Activated CD8-positive, alpha-beta T cell treated with anti-CD3 and anti-CD28 coated beads, Interleukin-2, amount 10 ng/mL, durations not matched to agents 7 days and 5 days (primary cell): ENCODE measurements around the gene CTNNA2. TPM values are rescaled to one million over a fixed set of nuclear protein-coding genes. Genes with fewer than 3 reads are reported as not detected.

Source experiments
- ATAC-seq: fragments of 150-1000 bp; cut with Tn5 transposase; one replicate; pipeline ENCODE4 v1.10.0; 2021; ENCODE audit warnings: moderate library complexity
- CTCF ChIA-PET: fragments of 350-600 bp; sonication (Branson Sonifier 250); formaldehyde crosslinking; loops from one replicate; lab custom pipeline; 2021; ENCODE audit warnings: antibody characterized with exemption; lab: Charles Lee
- POLR2A ChIA-PET: fragments of 350-600 bp; sonication (Branson Sonifier 250); formaldehyde crosslinking; loops from one replicate; lab custom pipeline; 2021; ENCODE audit warnings: antibody characterized with exemption; lab: Charles Lee
- DNase-seq: peaks from one replicate; pipeline ENCODE4 v3.0.0-alpha.2; 2020
- H3K27ac Mint-ChIP-seq: one replicate; pipeline ENCODE4 v1.8.0; 2021; ENCODE audit warnings: mild to moderate bottlenecking, mixed read lengths
- H3K27me3 Mint-ChIP-seq: one replicate; pipeline ENCODE4 v1.8.0; 2021; ENCODE audit warnings: low read depth, mixed read lengths
- H3K36me3 Mint-ChIP-seq: one replicate; pipeline ENCODE4 v1.8.0; 2021; ENCODE audit warnings: low read depth, mixed read lengths
- H3K4me1 Mint-ChIP-seq: one replicate; pipeline ENCODE4 v1.8.0; 2021; ENCODE audit warnings: low read depth, mixed read lengths
- H3K4me3 Mint-ChIP-seq: one replicate; pipeline ENCODE4 v1.8.0; 2021; ENCODE audit warnings: mild to moderate bottlenecking, mixed read lengths
- H3K9me3 Mint-ChIP-seq: one replicate; pipeline ENCODE4 v1.8.0; 2022; ENCODE audit warnings: mixed read lengths; ENCODE audit not compliant: insufficient read depth
- total RNA-seq, 2 experiments: library from RNA; stranded (reverse); gene quantifications; one replicate each; pipeline ENCODE4 v1.2.3, GENCODE V29; 2021

The CTNNA2 gene
- total RNA-seq, 2 experiments from 2014 or later: not detected

- Mint-ChIP-seq H3K27ac (no peak overlapping the region), H3K9me3 (peaks cover 3% of the 10 kb centered on the region), H3K4me3 (no peak overlapping the region), H3K4me1 (no peaks in the 10 kb centered on the region), H3K36me3 (no peaks in the 10 kb centered on the region), H3K27me3 (no peaks in the 10 kb centered on the region)
- ATAC-seq: no peak
- DNase-seq: no peak
- CTCF ChIA-PET: no interaction called here
- POLR2A ChIA-PET: no interaction called here
These were observed 204.6 kb downstream of the CTNNA2 start for GRCh38 chr2:79717364-79718007.

GRCh38 chr2:79721061-79721460 is 208.2 kb downstream of the CTNNA2 start:
- Mint-ChIP-seq H3K4me3 (no peak overlapping the region), H3K27ac (no peak overlapping the region), H3K4me1 (no peaks in the 10 kb centered on the region), H3K9me3 (no peaks in the 10 kb centered on the region), H3K27me3 (no peaks in the 10 kb centered on the region), H3K36me3 (no peaks in the 10 kb centered on the region)
- ChIA-PET POLR2A (no interaction called here), CTCF (no interaction called here)
- ATAC-seq (no peak), DNase-seq (no peak)

GRCh38 chr2:79721966-79722365 is 209.1 kb downstream of the CTNNA2 start:
- no peak overlapping the region for H3K27ac Mint-ChIP-seq
- H3K4me3 Mint-ChIP-seq: no peak overlapping the region
- DNase-seq (no peak), ATAC-seq (no peak)
- no peaks in the 10 kb centered on the region for H3K27me3 Mint-ChIP-seq
- H3K36me3 Mint-ChIP-seq: no peaks in the 10 kb centered on the region
- POLR2A ChIA-PET: no interaction called here
- H3K4me1 Mint-ChIP-seq: no peaks in the 10 kb centered on the region
- CTCF ChIA-PET: no interaction called here
- H3K9me3 Mint-ChIP-seq: no peaks in the 10 kb centered on the region

GRCh38 chr2:79723830-79724229 is 211.0 kb downstream of the CTNNA2 start:
- Mint-ChIP-seq H3K36me3 (no peaks in the 10 kb centered on the region), H3K9me3 (no peaks in the 10 kb centered on the region), H3K4me1 (no peaks in the 10 kb centered on the region), H3K27me3 (no peaks in the 10 kb centered on the region), H3K4me3 (no peak overlapping the region), H3K27ac (no peak overlapping the region)
- DNase-seq (no peak), ATAC-seq (no peak)
- POLR2A ChIA-PET: no interaction called here
- CTCF ChIA-PET: no interaction called here

GRCh38 chr2:79729532-79729931 is 216.7 kb downstream of the CTNNA2 start:
- DNase-seq (no peak), ATAC-seq (no peak)
- POLR2A ChIA-PET: no interaction called here
- Mint-ChIP-seq H3K27ac (no peak overlapping the region), H3K27me3 (no peaks in the 10 kb centered on the region), H3K36me3 (no peaks in the 10 kb centered on the region), H3K9me3 (peaks cover 4% of the 10 kb centered on the region), H3K4me3 (no peak overlapping the region), H3K4me1 (no peaks in the 10 kb centered on the region)
- CTCF ChIA-PET: no interaction called here

- H3K4me3 Mint-ChIP-seq: no peak overlapping the region
- ChIA-PET CTCF (no interaction called here), POLR2A (no interaction called here)
- H3K27me3 Mint-ChIP-seq: no peaks in the 10 kb centered on the region
- H3K36me3 Mint-ChIP-seq: no peaks in the 10 kb centered on the region
- ATAC-seq: no peak
- no peak for DNase-seq
- H3K9me3 Mint-ChIP-seq: peaks cover 4% of the 10 kb centered on the region
- no peaks in the 10 kb centered on the region for H3K4me1 Mint-ChIP-seq
- H3K27ac Mint-ChIP-seq: no peak overlapping the region
These were observed 221.7 kb downstream of the CTNNA2 start for GRCh38 chr2:79734518-79734917.

- H3K4me1 Mint-ChIP-seq: no peaks in the 10 kb centered on the region
- POLR2A ChIA-PET: no interaction called here
- no peak for ATAC-seq
These were observed 228.1 kb downstream of the CTNNA2 start for GRCh38 chr2:79740879-79741443.

GRCh38 chr2:79750321-79750720 is 237.5 kb downstream of the CTNNA2 start:
- Mint-ChIP-seq H3K36me3 (no peaks in the 10 kb centered on the region), H3K27ac (no peak overlapping the region), H3K27me3 (no peaks in the 10 kb centered on the region), H3K4me3 (no peak overlapping the region), H3K9me3 (no peaks in the 10 kb centered on the region), H3K4me1 (no peaks in the 10 kb centered on the region)
- ChIA-PET POLR2A (no interaction called here), CTCF (no interaction called here)
- DNase-seq (no peak), ATAC-seq (no peak)

More at GRCh38 chr2:79740879-79741443, 228.1 kb downstream of the CTNNA2 start:
- Mint-ChIP-seq H3K9me3 (no peaks in the 10 kb centered on the region), H3K27ac (no peak overlapping the region), H3K36me3 (no peaks in the 10 kb centered on the region), H3K4me3 (no peak overlapping the region), H3K27me3 (no peaks in the 10 kb centered on the region)
- CTCF ChIA-PET: no interaction called here
- DNase-seq: no peak

- H3K27me3 Mint-ChIP-seq: no peaks in the 10 kb centered on the region
- no peak overlapping the region for H3K4me3 Mint-ChIP-seq
- CTCF ChIA-PET: no interaction called here
- H3K4me1 Mint-ChIP-seq: no peaks in the 10 kb centered on the region
- no peaks in the 10 kb centered on the region for H3K36me3 Mint-ChIP-seq
- no peaks in the 10 kb centered on the region for H3K9me3 Mint-ChIP-seq
- DNase-seq: no peak
- POLR2A ChIA-PET: no interaction called here
- no peak overlapping the region for H3K27ac Mint-ChIP-seq
- ATAC-seq: no peak
These were observed 244.7 kb downstream of the CTNNA2 start for GRCh38 chr2:79757526-79757925.

GRCh38 chr2:79758042-79758441 is 245.2 kb downstream of the CTNNA2 start:
- Mint-ChIP-seq H3K27me3 (no peaks in the 10 kb centered on the region), H3K4me1 (no peaks in the 10 kb centered on the region), H3K27ac (no peak overlapping the region), H3K9me3 (no peaks in the 10 kb centered on the region), H3K36me3 (no peaks in the 10 kb centered on the region), H3K4me3 (no peak overlapping the region)
- ATAC-seq (no peak), DNase-seq (no peak)
- CTCF ChIA-PET: no interaction called here
- POLR2A ChIA-PET: no interaction called here

- Mint-ChIP-seq H3K4me3 (no peak overlapping the region), H3K9me3 (no peaks in the 10 kb centered on the region)
- CTCF ChIA-PET: no interaction called here
These were observed 246.0 kb downstream of the CTNNA2 start for GRCh38 chr2:79758749-79759282.

GRCh38 chr2:79770926-79771325 is 258.1 kb downstream of the CTNNA2 start:
- ATAC-seq: no peak
- DNase-seq: no peak
- Mint-ChIP-seq H3K27me3 (no peaks in the 10 kb centered on the region), H3K36me3 (no peaks in the 10 kb centered on the region), H3K27ac (no peak overlapping the region), H3K9me3 (peaks cover 5% of the 10 kb centered on the region), H3K4me1 (no peaks in the 10 kb centered on the region), H3K4me3 (no peak overlapping the region)
- ChIA-PET CTCF (no interaction called here), POLR2A (no interaction called here)

More at GRCh38 chr2:79758749-79759282, 246.0 kb downstream of the CTNNA2 start:
- Mint-ChIP-seq H3K27ac (no peak overlapping the region), H3K4me1 (no peaks in the 10 kb centered on the region), H3K27me3 (no peaks in the 10 kb centered on the region), H3K36me3 (no peaks in the 10 kb centered on the region)
- ATAC-seq: no peak
- DNase-seq: no peak
- POLR2A ChIA-PET: no interaction called here
